ENCODE measurements around the gene CDC6.

DNA sequence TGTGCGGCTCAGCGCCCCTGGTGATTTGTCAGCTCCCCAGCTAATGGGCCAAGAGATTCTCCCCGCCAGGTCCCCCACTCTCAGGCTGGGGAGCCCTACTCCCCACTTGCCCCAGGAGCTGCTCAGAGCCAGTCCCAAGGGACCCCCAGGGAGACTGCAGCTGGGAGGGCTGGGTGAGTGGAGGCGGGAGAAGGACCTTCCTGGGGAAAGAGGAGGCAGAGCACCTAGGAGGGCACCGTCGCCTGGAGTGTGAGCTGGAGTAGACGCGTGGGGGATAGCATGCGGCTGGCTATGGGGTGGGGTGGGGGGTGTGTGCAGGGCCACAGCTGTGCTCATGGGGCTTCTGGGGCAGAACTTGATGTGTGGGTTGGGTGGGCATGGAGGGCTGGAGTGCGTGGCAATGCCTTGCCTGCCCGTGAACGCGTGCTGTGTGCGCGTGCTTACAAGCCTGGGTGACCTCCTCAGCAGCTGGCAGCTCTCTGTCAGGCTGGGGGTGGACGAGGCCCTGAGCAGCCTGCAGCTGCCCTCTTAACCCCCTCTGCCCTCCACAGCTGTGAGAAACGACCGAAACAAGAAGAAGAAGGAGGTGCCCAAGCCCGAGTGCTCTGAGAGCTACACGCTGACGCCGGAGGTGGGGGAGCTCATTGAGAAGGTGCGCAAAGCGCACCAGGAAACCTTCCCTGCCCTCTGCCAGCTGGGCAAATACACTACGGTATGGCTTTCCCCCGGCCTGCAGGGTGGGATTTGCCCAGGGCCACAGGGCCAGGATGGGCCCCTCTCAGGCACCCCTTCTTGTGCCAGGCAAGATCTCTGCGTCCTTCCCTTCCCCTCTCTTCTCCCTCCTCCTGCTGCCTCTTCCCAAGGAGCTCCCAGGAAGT is 63.9 kb downstream of the CDC6 start:
- TF ChIP-seq, protein P1, sequence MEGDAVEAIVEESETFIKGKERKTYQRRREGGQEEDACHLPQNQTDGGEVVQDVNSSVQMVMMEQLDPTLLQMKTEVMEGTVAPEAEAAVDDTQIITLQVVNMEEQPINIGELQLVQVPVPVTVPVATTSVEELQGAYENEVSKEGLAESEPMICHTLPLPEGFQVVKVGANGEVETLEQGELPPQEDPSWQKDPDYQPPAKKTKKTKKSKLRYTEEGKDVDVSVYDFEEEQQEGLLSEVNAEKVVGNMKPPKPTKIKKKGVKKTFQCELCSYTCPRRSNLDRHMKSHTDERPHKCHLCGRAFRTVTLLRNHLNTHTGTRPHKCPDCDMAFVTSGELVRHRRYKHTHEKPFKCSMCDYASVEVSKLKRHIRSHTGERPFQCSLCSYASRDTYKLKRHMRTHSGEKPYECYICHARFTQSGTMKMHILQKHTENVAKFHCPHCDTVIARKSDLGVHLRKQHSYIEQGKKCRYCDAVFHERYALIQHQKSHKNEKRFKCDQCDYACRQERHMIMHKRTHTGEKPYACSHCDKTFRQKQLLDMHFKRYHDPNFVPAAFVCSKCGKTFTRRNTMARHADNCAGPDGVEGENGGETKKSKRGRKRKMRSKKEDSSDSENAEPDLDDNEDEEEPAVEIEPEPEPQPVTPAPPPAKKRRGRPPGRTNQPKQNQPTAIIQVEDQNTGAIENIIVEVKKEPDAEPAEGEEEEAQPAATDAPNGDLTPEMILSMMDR (IDR thresholded peaks at IDR 0.05), result no peak
- TF ChIP-seq POLR2A (IDR thresholded peaks at IDR 0.05), result no peak
